C4-2B (cell line): ENCODE results near the gene SH3BGRL3.

Source experiments
- ZFX ChIP-seq: fragments of 450-650 bp; IDR thresholded peaks from 2 replicates; pipeline ENCODE4 v1.6.1; 2017
- TF ChIP-seq, protein P1 (sequence below): fragments of 450-650 bp; conservative IDR thresholded peaks from 2 replicates; pipeline ENCODE4 v1.5.1; 2017; ENCODE audit warnings: mild to moderate bottlenecking

DNA sequence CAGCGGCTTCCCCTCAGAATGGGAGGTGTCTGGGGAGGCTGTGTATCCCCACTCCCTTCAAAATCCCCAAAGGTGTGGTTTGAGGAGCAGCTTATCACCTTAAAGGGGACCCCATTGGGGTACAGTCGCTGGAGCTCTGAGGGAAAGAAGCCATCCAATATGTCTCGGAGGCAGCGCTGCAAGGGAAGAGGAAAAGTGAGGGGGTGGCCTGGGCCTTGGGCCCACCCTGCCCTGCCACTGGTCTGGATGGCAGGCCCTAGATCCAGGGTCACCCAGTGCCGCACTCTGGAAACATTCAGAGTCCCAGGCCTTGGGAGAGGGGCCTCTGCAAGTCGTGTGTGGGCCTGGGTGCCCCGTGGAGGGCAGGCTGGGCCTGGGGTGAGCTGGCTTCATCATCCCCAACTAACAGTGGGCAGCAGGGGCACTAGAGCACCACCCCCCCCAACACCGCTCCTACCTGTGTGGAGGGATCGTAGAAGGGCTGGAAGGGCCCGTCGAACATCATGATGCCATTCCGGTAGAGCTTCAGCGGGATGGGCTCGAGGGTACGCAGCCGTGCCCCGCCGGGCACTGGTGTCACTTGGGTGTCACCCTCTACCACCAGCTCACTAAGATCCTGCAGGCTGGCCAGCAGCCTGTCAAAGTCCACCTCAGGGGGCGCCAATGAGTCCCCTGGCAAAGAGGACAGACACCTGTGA is 5.6 kb downstream of the SH3BGRL3 start:
- TF ChIP-seq, protein P1, sequence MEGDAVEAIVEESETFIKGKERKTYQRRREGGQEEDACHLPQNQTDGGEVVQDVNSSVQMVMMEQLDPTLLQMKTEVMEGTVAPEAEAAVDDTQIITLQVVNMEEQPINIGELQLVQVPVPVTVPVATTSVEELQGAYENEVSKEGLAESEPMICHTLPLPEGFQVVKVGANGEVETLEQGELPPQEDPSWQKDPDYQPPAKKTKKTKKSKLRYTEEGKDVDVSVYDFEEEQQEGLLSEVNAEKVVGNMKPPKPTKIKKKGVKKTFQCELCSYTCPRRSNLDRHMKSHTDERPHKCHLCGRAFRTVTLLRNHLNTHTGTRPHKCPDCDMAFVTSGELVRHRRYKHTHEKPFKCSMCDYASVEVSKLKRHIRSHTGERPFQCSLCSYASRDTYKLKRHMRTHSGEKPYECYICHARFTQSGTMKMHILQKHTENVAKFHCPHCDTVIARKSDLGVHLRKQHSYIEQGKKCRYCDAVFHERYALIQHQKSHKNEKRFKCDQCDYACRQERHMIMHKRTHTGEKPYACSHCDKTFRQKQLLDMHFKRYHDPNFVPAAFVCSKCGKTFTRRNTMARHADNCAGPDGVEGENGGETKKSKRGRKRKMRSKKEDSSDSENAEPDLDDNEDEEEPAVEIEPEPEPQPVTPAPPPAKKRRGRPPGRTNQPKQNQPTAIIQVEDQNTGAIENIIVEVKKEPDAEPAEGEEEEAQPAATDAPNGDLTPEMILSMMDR: peak; percentile 55
- no peak for TF ChIP-seq ZFX
